GM18907 (cell line): ENCODE results near the gene DYNC2H1.

ENCODE experiments used
- ATAC-seq: cut with Tn5 transposase; IDR thresholded peaks from one replicate; pipeline ENCODE4 v1.9.1; 2021; ENCODE audit warnings: mild to moderate bottlenecking, moderate library complexity; ENCODE audit not compliant: unreplicated experiment

The DYNC2H1 gene

GRCh38 chr11:103266167-103266831 lies 157.1 kb downstream of the DYNC2H1 start:
- ATAC-seq, result no peak

GRCh38 chr11:103272876-103273275 lies 163.7 kb downstream of the DYNC2H1 start:
- ATAC-seq, result no peak

GRCh38 chr11:103274025-103274424 lies 164.8 kb downstream of the DYNC2H1 start:
- no peak for ATAC-seq

GRCh38 chr11:103279821-103280220 lies 170.6 kb downstream of the DYNC2H1 start:
- ATAC-seq, result no peak

- no peak for ATAC-seq
These were observed 172.1 kb downstream of the DYNC2H1 start for GRCh38 chr11:103281301-103281700.

GRCh38 chr11:103284260-103284659 lies 175.0 kb downstream of the DYNC2H1 start:
- no peak for ATAC-seq

DNA sequence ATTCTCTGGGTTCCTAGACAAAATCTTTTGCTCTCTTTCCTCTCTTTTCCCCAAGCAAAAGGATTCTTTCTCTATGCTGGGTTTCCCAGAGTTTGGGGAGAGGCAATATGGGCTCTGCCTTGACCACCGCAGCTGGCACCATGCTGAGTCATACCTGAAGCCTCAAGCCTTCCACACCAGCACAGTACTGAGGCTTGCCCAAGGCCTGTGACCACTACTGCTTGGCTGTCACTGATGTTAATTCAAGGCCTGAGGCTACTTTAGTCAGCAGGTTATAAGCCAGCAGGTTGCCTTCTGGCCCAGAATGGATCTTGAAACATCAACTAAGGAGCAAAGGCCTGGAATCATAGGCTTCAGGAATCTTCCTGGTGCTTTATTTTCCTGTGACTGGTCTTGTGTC lies 185.3 kb downstream of the DYNC2H1 start:
- ATAC-seq, result no peak

DNA sequence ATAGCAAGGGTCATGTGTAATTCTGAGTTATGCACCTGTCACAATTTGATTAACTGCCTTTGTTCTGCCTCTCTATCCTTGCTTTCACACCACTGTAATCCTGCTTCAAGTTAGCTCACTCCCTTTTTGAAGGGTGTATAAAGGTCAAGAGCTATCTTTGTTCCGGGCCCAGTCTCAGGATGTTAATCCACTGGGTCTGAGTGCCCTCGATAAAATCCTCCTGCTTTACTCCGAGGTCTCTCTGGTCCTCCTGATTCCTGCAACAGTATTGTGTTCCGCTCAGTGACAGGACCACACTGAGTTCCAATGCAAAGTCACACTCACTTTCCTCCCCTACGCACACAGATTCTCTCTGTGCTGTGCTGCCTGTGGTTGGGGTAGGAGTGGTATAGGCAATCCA lies 186.5 kb downstream of the DYNC2H1 start:
- no peak for ATAC-seq

GRCh38 chr11:103297900-103298299 lies 188.7 kb downstream of the DYNC2H1 start:
- ATAC-seq, result no peak

- ATAC-seq, result no peak
These were observed 206.0 kb downstream of the DYNC2H1 start for GRCh38 chr11:103315248-103315647.

DNA sequence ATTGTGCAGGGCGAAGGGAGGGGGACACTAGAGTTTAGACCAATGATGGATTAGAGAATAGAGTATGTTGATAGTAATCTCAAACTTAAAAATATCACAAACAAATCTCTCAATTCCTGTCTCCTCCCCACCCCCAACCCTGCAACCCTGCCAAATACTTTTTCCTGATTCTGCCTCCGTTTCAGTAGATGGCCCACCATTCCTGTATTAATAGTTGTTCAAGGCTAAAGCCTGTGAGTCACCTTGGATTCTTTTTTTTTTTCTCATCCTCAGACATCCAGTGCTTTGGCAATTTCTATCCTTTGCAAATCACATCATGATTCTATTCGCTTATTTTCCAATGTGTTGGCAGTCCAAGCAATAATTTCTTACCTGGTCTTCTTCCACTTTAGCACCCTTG lies 207.9 kb downstream of the DYNC2H1 start:
- ATAC-seq, result no peak

- ATAC-seq, result no peak
These were observed 213.6 kb downstream of the DYNC2H1 start for GRCh38 chr11:103322821-103323220.

DNA sequence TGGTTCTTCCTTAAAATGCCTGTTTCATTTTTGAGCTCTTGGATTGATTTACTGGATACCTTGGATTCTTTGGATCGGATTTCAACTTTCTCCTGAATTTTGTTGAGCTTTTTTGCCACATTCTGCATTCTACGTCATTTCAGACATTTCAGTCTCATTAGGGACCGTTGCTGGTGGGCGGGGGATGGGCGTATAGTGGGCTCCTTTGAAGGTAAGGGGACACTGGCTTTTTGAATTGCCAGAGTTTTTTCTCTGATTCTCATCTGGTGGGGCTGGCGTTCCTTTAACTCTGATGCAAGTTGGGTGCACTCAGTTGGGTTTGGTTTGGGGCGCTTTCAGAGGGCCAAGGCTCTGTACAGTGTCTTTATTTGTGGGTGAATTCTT lies 216.5 kb downstream of the DYNC2H1 start:
- ATAC-seq, result no peak

DNA sequence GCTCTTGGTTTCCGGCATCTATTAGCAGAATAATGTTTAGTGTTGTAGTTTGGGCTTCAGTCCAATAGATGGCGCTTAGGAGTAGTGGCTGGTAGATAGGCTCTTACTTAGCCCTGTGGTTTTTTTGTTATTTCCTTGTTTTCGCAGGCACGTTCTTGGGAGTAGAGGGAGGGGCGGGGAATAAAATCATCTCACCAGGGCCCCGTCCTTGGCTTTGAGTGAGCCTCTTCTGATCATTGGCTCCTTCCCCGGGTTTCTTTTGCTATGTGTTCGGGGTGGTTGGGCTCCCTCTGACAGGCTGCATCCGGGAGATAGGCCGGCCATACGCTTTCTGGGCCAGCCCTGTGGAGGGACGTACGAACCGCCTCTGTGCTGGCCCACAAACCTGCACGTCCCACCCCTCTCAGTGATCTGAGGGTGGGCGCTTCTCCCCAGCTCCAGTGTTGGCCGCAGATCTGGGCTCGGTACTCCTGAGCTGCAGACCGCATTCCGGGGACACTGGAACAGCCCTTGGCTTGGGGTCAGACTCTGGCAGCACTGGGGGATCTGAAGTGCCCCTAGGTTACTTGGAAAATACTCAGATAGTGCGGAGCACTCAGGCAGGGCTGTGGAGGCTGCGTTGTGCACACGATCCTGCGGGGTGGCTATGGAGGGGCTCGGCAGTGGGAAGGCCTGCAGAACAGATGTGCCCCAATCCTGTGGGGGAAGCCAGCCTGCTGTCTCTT lies 217.0 kb downstream of the DYNC2H1 start:
- ATAC-seq, result peak; percentile 93

DNA sequence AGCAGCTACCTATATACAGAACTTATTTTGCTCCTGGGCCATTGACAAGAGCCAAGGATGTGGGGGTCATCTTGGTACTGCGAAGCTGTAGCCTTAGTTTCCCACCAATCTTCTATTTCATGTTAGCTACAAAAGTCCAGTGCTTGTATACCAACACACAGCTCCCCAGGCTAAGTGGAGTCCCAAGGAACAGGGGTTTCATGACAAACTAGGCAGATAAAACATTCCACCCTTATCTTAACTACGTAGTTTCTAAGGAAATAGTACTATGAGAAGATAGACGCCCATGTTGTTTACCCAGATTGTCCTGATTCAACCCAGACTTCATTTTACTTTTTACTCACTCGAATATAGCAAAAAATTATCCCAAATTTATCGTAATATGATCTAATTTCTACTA lies 218.5 kb downstream of the DYNC2H1 start:
- ATAC-seq, result no peak

- ATAC-seq, result no peak
These were observed 223.2 kb downstream of the DYNC2H1 start for GRCh38 chr11:103332409-103332808.

- no peak for ATAC-seq
These were observed 229.6 kb downstream of the DYNC2H1 start for GRCh38 chr11:103338621-103339484.

GRCh38 chr11:103339485-103339857 lies 230.2 kb downstream of the DYNC2H1 start:
- no peak for ATAC-seq

GRCh38 chr11:103340956-103341355 lies 231.7 kb downstream of the DYNC2H1 start:
- ATAC-seq, result no peak

DNA sequence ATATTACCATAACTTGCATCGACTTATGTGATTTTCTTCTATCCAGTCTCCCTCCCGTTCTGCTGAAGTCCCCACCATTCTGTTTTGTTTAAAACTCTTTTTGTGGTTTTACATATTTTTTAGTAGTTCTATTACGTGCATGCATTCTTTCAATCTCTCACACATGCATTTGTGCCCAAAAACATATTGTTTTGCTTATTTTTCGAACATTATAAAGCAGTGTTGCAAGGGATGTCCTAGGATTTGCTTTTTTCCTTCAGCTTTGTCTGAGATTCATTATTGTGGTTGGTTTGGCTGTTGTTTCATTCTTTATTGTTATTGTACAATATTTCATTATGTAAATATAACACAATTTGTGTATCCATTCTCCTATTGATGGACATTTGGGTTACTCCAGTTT lies 235.7 kb downstream of the DYNC2H1 start:
- ATAC-seq, result no peak

DNA sequence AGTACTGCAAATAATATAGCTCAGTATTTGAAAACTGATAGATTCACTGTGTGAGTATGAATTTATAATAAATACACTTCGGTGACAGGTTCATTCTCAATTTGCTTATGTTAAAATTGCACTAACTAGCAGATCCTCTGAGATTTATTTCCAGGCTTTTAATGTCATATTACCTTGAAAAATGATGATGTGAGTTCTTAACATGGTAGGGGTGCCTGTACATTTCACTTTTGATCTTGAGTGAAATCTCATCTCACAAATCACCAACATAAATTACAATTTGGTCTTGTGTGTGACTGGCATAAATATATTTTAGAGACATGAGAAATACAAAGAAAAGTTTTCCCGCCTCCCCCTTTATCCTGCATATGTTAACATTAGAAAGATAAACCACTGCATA lies 240.4 kb downstream of the DYNC2H1 start:
- ATAC-seq, result no peak

DNA sequence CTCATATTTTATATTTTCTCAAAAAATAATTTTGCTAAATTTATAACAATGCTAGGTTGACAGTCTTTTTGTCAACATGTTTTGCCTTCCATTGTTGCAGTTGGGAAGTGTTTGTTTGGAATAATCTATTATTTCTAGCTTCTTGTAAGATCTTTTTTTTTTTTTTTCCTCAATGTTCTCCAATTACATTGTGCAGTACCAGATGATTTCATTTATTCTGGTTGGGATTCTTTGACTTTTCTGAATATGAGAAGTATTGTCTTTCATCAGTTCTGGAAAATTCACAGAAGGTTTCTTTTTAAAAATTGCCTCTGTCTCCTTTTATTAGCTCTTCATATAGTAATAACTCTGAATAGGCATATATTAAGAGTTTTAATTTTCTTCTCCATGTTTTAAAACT lies 245.4 kb downstream of the DYNC2H1 start:
- ATAC-seq, result no peak
